MM.1S (cell line): ENCODE data around the gene CYP19A1.

Experiments used
- DNase-seq: peaks from one replicate; pipeline ENCODE4 v3.0.0-alpha.2; 2015
- H2AFZ ChIP-seq: fragments of 300-600 bp; sonication (generic); 2 replicates; pipeline ENCODE4 v1.6.0; 2016; ENCODE audit warnings: antibody characterized with exemption, low read length
- H3F3A ChIP-seq: fragments of 300-600 bp; sonication (generic); 2 replicates; pipeline ENCODE4 v1.6.1; 2016; ENCODE audit warnings: mild to moderate bottlenecking, antibody characterized with exemption, low read length, moderate library complexity, mixed read lengths; ENCODE audit not compliant: insufficient read depth
- H3K27ac ChIP-seq: fragments of 300-600 bp; sonication (generic); 2 replicates; pipeline ENCODE4 v1.5.1; 2016; ENCODE audit warnings: mild to moderate bottlenecking, low read length
- H3K27me3 ChIP-seq: fragments of 300-600 bp; sonication (generic); replicated peaks from 2 replicates; pipeline ENCODE4 v1.6.0; 2016; ENCODE audit warnings: low read length; ENCODE audit not compliant: insufficient read depth
- H3K36me3 ChIP-seq: fragments of 300-600 bp; sonication (generic); replicated peaks from 2 replicates; pipeline ENCODE4 v1.6.1; 2016; ENCODE audit warnings: mild to moderate bottlenecking, low read length, mixed read lengths; ENCODE audit not compliant: insufficient read depth
- H3K4me1 ChIP-seq: fragments of 300-600 bp; sonication (generic); 2 replicates; pipeline ENCODE4 v1.6.1; 2016; ENCODE audit warnings: low read length, mixed read lengths
- H3K4me2 ChIP-seq: fragments of 300-600 bp; sonication (generic); 2 replicates; pipeline ENCODE4 v1.6.0; 2016; ENCODE audit warnings: low read depth, low read length
- H3K4me3 ChIP-seq: fragments of 300-600 bp; sonication (generic); 2 replicates; pipeline ENCODE4 v1.5.1; 2016; ENCODE audit warnings: low read length, mixed read lengths
- H3K79me2 ChIP-seq: fragments of 300-600 bp; sonication (generic); 2 replicates; pipeline ENCODE4 v1.6.1; 2016; ENCODE audit warnings: mixed run types, low read length, mixed read lengths
- H3K9ac ChIP-seq: fragments of 300-600 bp; sonication (generic); 2 replicates; pipeline ENCODE4 v1.6.1; 2016; ENCODE audit warnings: low read length, mixed read lengths
- H3K9me2 ChIP-seq: fragments of 300-600 bp; sonication (generic); replicated peaks from 2 replicates; pipeline ENCODE4 v1.6.1; 2016; ENCODE audit warnings: mild to moderate bottlenecking, low read length, mixed read lengths; ENCODE audit not compliant: insufficient read depth
- H3K9me3 ChIP-seq: fragments of 300-600 bp; sonication (generic); replicated peaks from 2 replicates; pipeline ENCODE4 v1.6.1; 2016; ENCODE audit warnings: mild to moderate bottlenecking, low read length, mixed read lengths; ENCODE audit not compliant: insufficient read depth
- H4K20me1 ChIP-seq: fragments of 300-600 bp; sonication (generic); 2 replicates; pipeline ENCODE4 v1.6.1; 2016; ENCODE audit warnings: mild to moderate bottlenecking, low read length, moderate library complexity, mixed read lengths; ENCODE audit not compliant: insufficient read depth
- CTCF ChIP-seq: fragments of 300-600 bp; sonication (generic); IDR thresholded peaks from 2 replicates; pipeline ENCODE4 v1.5.1; 2016; ENCODE audit warnings: antibody characterized with exemption, low read length, mixed read lengths
- EZH2 ChIP-seq: fragments of 300-600 bp; sonication (generic); optimal IDR thresholded peaks from 2 replicates; pipeline ENCODE3; 2017; ENCODE audit warnings: low read depth, mild to moderate bottlenecking, antibody characterized with exemption, low read length, mixed read lengths
- EZH2phosphoT487 ChIP-seq: fragments of 300-600 bp; sonication (generic); IDR thresholded peaks from 2 replicates; pipeline ENCODE4 v1.6.1; 2018; ENCODE audit warnings: antibody characterized with exemption, low read length

The CYP19A1 gene

GRCh38 chr15:51193979-51194378, 144.4 kb downstream of the CYP19A1 start:
- H3K9me2 ChIP-seq = no peaks in the 10 kb centered on the region

GRCh38 chr15:51193526-51193925, 144.9 kb downstream of the CYP19A1 start:
- no peak overlapping the region for H2AFZ ChIP-seq
- H3K79me2 ChIP-seq = no peaks in the 10 kb centered on the region
- no peaks in the 10 kb centered on the region for H4K20me1 ChIP-seq
- H3K4me1 ChIP-seq = no peaks in the 10 kb centered on the region
- H3K27me3 ChIP-seq = no peaks in the 10 kb centered on the region
- H3K27ac ChIP-seq = no peak overlapping the region
- no peak overlapping the region for H3K4me3 ChIP-seq
- no peaks in the 10 kb centered on the region for H3F3A ChIP-seq
- no peaks in the 10 kb centered on the region for H3K9me3 ChIP-seq
- H3K9me2 ChIP-seq = no peaks in the 10 kb centered on the region
- TF ChIP-seq EZH2phosphoT487 = no peak
- TF ChIP-seq CTCF = no peak
- TF ChIP-seq EZH2 = no peak
- no peak overlapping the region for H3K4me2 ChIP-seq
- DNase-seq = no peak
- H3K9ac ChIP-seq = no peak overlapping the region
- H3K36me3 ChIP-seq = no peaks in the 10 kb centered on the region

More at GRCh38 chr15:51193979-51194378, 144.4 kb downstream of the CYP19A1 start:
- H3K9me3 ChIP-seq = no peaks in the 10 kb centered on the region
- no peaks in the 10 kb centered on the region for H3K79me2 ChIP-seq
- H3K4me2 ChIP-seq = no peak overlapping the region
- no peaks in the 10 kb centered on the region for H4K20me1 ChIP-seq
- no peak overlapping the region for H3K9ac ChIP-seq
- DNase-seq = no peak
- no peaks in the 10 kb centered on the region for H3F3A ChIP-seq
- TF ChIP-seq CTCF (no peak), EZH2phosphoT487 (no peak), EZH2 (no peak)
- no peak overlapping the region for H3K4me3 ChIP-seq
- H3K27me3 ChIP-seq = no peaks in the 10 kb centered on the region
- H3K27ac ChIP-seq = no peak overlapping the region
- H2AFZ ChIP-seq = no peak overlapping the region
- H3K36me3 ChIP-seq = no peaks in the 10 kb centered on the region
- H3K4me1 ChIP-seq = no peaks in the 10 kb centered on the region

DNA sequence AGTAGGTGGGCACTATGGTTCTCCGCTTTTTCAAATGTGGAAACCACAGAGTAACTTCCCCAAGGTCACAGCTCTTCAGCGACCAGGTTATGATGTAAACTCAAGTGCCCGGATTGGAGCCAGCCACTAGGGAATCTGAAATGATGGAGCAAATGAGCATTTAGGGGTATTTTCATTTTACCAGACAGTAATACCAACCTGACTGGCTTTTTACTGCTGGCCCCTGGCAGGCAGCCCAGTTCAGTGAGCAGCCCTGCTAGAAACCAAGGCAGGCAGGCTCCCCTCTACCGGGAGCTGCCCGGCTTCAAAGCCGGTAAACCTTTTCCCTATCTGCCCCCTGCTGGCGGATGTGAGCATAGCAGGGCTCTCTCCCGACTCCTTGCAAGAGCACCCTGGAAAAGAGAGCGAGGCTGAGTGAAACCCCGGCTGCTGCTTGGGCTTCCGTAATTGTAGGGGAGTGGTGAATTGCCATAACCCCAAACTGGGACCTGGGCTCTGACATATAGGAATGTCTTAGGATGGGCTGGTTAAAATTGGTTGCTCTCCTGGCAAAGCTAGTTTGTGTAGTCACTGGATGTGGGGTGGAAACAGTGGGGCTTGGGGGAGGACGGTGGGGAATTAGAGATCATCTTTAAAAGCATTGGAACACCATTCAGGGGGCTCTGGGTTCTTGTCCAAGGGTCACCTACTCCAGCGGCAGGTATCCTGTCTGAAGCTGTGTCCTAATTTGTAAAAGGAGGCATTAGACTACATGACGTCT, 145.7 kb downstream of the CYP19A1 start:
- Histone ChIP-seq H2AFZ (peak overlapping the region; percentile 28; the same call in 1 of the 2 replicates), H3K36me3 (no peaks in the 10 kb centered on the region), H4K20me1 (no peaks in the 10 kb centered on the region), H3K79me2 (no peaks in the 10 kb centered on the region), H3K27me3 (no peaks in the 10 kb centered on the region), H3K9ac (no peak overlapping the region), H3K4me3 (no peak overlapping the region), H3K27ac (no peak overlapping the region), H3K4me1 (no peaks in the 10 kb centered on the region), H3K4me2 (peak overlapping the region; percentile 15; the same call in 1 of the 2 replicates), H3K9me2 (no peaks in the 10 kb centered on the region), H3K9me3 (no peaks in the 10 kb centered on the region), H3F3A (no peaks in the 10 kb centered on the region)
- peak; percentile 69 for DNase-seq
- TF ChIP-seq CTCF = peak; percentile 96
- TF ChIP-seq EZH2 = no peak
- TF ChIP-seq EZH2phosphoT487 = no peak
